Ishikawa (cell line): ENCODE measurements around the gene MAEA.

Experiments used
- CEBPB ChIP-seq: IDR thresholded peaks from 2 replicates; pipeline ENCODE4 v1.6.1; 2012
- CREB1 ChIP-seq: IDR thresholded peaks from 2 replicates; pipeline ENCODE4 v1.6.1; 2012; ENCODE audit warnings: low read depth
- EGR1 ChIP-seq: IDR thresholded peaks from 2 replicates; pipeline ENCODE4 v1.6.1; 2012
- EP300 ChIP-seq: IDR thresholded peaks from 2 replicates; pipeline ENCODE4 v1.6.1; 2012; ENCODE audit warnings: borderline replicate concordance
- NFIC ChIP-seq: IDR thresholded peaks from 2 replicates; pipeline ENCODE4 v1.6.1; 2012
- TAF1 ChIP-seq: IDR thresholded peaks from 2 replicates; pipeline ENCODE4 v1.6.1; 2012; ENCODE audit warnings: low read depth, mild to moderate bottlenecking
- TF ChIP-seq, protein P1 (sequence below): IDR thresholded peaks from 2 replicates; pipeline ENCODE4 v1.6.1; 2012

DNA sequence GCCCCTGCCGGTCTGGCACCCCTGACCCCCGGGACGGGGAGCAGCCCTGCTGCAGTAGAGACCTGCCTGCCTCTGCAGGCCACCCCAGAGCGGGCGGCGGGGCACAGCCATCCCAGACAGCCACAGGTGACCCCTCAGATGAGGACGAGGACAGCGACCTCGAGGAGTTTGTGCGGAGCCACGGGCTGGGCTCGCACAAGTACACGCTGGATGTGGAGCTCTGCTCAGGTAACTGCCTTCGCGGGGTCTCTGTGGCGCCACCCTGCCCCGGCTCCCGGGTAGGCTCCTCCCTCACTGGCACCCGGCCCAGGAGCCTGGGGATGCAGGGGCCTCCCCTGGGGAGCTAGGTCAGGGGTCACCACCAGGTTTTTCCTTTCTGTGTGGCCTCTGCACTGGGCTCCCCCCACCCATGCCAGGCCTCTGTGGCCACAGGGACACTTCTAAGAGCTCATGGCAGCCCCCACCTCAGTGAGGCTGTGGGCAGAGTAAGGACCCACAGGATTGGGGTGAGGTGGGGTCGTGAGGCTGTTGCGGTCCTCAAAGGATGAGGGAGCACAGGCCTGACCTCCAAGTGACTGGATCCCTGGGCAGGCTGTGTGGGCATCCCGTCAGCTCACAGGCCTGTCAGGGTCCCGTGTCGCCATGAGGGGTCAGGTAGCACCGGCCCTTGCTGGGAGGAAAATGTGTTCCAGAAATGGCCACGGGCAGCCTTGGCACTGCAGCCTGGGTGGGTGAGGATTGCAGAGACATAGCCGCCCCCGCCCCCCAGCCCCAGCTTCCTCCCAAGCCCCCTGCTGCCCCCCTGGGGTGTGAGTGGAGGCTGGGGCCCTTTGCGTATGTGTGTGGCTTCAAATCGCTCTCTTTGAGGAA is 63.7 kb downstream of the MAEA start:
- no peak for TF ChIP-seq EGR1
- no peak for TF ChIP-seq EP300
- TF ChIP-seq TAF1, result no peak
- TF ChIP-seq, protein P1, sequence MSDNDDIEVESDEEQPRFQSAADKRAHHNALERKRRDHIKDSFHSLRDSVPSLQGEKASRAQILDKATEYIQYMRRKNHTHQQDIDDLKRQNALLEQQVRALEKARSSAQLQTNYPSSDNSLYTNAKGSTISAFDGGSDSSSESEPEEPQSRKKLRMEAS, result no peak
- TF ChIP-seq NFIC, result no peak
- TF ChIP-seq CEBPB, result no peak
- TF ChIP-seq CREB1, result no peak
